Skin epidermis (tissue), 12 donors: Measurements from ENCODE around the gene ARID4B.

Experiments used
- H3K27ac ChIP-seq, 21 experiments: fragments of 200-600 bp; sonication (generic) in 11 of 21; one replicate each; pipeline ENCODE4 v1.5.0; 2020; ENCODE audit warnings: mild to moderate bottlenecking in 3 of 21, inconsistent platforms in 2 of 21, moderate library complexity in 2 of 21
- H3K4me3 ChIP-seq, 7 experiments: fragments of 200-600 bp; sonication (generic) in 2 of 7; one replicate each; pipeline ENCODE4 v1.5.0; 2020; ENCODE audit warnings: inconsistent platforms in 2 of 7, mild to moderate bottlenecking in 2 of 7, moderate library complexity in 1 of 7

Gene ARID4B

DNA sequence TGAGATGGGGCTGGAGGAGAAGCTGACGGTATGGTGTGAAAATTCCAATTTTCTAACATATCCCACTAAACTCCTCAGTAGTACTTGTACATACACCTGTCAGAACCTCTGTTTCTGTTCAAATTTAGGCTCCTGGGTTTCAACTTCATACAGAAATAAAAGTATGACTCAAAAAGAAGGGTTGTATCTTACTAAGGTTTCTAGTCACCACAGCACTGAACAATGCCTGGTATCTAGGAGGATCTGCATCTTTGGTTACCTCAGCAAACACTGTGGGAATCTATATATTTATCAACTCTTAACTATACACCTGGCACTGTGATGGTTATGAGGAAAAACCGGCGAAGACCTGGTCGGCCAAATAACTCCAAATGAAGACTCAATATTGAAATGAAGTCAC, 180.7 kb downstream of the ARID4B start:
- Histone ChIP-seq H3K27ac (no peak overlapping the region), H3K4me3 (no peak overlapping the region)

DNA sequence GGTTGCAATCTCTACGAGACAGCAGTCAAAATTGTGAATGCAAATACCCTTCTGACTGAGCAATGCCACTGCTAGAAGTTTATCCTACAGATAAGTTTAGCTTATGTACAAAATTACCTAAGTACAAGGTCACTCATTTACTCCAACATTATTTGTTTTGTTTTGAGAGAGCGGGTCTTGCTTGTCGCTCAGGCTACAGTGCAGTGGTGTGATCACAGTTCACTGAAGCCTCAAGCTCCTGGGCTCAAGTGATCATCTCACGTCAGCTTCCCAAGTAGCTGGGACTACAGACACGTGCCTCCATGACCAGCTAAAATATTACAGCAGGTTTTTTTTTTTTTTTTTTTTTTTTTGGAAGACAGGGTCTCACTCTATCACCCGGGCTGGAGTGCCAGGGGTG, 182.3 kb downstream of the ARID4B start:
- no peak overlapping the region for H3K27ac ChIP-seq
- H3K4me3 ChIP-seq, result no peak overlapping the region

DNA sequence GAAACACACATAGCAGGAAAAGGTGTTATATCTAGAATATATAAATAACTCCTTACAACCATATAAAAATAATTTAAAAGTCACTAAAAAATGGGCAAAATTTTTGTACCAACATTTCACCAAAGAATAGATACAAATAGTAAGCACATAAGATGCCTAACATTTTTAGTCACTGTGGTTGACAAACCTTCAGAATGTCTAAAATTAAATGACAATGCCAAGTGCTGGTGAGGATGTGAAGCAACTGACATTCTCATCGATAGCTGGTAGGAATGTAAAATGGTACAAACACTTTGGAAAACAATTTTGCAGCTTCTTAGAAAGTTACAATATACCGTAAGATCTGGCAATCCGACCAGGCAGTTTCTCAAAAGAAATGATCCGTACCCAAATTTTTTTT, 185.0 kb downstream of the ARID4B start:
- Histone ChIP-seq H3K4me3 (no peak overlapping the region), H3K27ac (no peak overlapping the region)

DNA sequence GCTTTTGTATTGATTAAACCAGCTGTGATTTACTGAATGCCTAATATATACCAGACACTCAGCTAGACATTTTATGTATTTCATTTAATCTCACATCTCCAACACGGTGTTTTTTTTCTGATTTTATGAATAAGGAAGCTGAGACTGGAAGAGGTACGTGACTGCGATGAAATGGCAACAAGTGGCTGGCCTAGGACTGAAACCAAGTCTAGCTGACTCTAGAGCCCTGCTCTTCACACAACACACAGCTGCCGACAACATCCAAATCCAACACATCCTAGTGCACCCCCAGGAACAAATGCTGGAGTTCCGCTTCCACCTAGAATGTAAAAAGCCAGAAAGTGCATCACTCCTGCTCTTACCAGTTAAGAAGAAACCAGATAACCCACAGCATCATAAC, 188.7 kb downstream of the ARID4B start:
- H3K27ac ChIP-seq, result no peak overlapping the region
- H3K4me3 ChIP-seq, result no peak overlapping the region

- Histone ChIP-seq H3K27ac (no peak overlapping the region), H3K4me3 (no peak overlapping the region)
Measured at GRCh38 chr1:235138821-235139220, 189.2 kb downstream of the ARID4B start.

DNA sequence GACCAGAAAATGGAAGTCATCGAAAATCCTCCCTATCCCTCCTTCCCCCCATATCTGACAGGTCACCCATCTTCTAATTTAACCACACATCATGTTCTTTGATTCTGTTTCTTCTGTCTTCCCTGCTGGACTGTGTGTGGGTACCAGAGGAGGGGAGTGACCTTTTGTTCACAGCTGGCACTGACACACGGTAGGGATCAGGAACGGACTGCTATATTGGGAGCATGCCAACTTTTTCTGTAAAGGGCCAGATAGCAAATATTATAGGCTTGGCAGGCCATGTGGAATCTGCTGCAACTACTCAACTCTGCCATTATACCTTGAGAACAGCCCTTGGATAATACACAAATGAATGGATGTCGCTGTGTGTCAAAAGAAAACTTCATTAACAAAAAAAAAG, 191.9 kb downstream of the ARID4B start:
- Histone ChIP-seq H3K4me3 (no peak overlapping the region), H3K27ac (no peak overlapping the region)

- no peak overlapping the region for H3K27ac ChIP-seq
- H3K4me3 ChIP-seq, result no peak overlapping the region
Measured at GRCh38 chr1:235134171-235134570, 193.8 kb downstream of the ARID4B start.

DNA sequence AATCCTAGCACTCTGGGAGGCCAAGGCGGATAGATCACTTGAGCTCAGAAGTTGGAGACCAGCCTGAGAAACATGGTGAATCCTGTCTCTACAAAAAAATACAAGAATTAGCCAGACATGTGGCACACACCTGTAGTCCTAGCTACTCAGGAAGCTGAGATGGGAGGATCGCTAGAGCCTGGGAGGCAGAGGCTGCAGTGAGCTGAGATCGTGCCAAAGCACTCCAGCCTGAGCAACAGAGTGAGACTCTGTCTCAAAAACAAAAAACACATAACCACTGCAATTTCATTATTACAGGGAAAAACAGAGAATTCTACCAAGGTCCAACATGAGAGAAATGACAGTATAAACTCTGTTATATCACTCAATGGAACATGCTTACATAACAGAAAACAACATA, 194.9 kb downstream of the ARID4B start:
- H3K27ac ChIP-seq, result no peak overlapping the region

DNA sequence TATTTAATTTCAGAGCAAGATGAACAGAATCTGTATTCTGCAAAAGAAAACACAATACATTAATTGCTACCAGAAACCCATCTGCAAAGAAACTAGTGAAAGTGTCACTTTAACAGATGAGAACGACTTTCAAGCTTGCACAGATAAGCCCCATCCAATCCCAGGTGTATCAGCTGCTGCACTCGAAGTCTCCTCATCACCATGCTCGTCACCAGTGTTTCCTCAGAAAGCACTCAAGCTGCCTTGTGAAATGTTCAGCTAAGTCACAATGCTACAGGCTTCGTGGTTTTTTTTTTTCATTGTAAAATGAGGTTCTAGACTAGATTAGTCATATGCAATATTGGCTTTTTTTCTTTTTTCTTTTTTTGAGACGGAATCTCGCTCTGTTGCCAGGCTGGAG, 196.0 kb downstream of the ARID4B start:
- H3K4me3 ChIP-seq, result no peak overlapping the region
- no peak overlapping the region for H3K27ac ChIP-seq

More for the DNA sequence above, 194.9 kb downstream of the ARID4B start:
- H3K4me3 ChIP-seq, result no peak overlapping the region

- no peak overlapping the region for H3K4me3 ChIP-seq
- H3K27ac ChIP-seq, result no peak overlapping the region
Measured at GRCh38 chr1:235130766-235131270, 197.2 kb downstream of the ARID4B start.

- Histone ChIP-seq H3K27ac (peak overlapping the region in 7 of 21 experiments; percentile 43 to 95 (median 91)), H3K4me3 (no peak overlapping the region)
Measured at GRCh38 chr1:235129774-235130570, 198.0 kb downstream of the ARID4B start.

GRCh38 chr1:235128456-235129328, 199.3 kb downstream of the ARID4B start, which contains the start of gene TOMM20:
TSS of gene TOMM20 (minus strand) at chr1:235128837. CDS start at chr1:235128715, 122 bp downstream.
- H3K27ac ChIP-seq, result peak within 1 kb of the TSS; percentile 74 to 99 (median 92)
- H3K4me3 ChIP-seq, result peak within 1 kb of the TSS; percentile 81 to 99 (median 93)

DNA sequence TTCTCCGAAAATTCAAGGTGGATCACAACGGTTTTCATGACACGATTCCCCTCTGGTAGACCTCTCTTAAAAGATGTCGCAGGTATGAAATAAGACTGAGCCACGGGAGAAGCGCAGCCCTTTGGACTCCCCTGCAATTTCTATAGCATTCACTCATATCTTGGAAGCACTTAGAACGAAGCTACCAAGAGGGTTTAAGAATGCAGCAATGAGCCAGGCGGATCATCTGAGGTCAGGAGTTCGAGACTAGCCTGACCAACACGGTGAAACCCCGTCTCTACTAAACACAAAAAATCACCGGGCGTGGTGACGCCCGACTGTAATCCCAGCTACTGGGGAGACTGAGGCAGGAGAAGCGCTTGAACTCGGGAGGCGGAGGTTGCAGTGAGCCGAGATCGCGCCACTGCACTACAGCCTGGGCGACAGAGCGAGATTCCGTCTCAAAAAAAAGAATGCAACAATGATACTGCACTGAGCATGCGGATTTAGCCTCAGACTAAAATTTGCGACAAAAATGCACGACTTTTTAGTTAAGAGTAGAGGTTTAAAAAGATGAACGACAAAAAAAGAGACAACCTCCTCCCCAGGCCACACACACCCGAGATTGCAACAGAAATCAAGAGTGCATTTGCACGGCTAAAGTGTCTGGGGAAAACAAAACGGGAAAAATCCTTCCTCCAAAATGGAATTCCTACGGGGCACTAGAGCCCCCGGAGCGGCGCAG, 200.1 kb downstream of the ARID4B start:
- Histone ChIP-seq H3K4me3 (peak overlapping the region; percentile 81 to 99 (median 93)), H3K27ac (peak overlapping the region; percentile 74 to 99 (median 92))

- H3K4me3 ChIP-seq, result peak overlapping the region; percentile 81 to 99 (median 93)
- peak overlapping the region in 10 of 21 experiments; percentile 41 to 99 (median 90) for H3K27ac ChIP-seq
Measured at GRCh38 chr1:235127203-235127602, 200.8 kb downstream of the ARID4B start.

GRCh38 chr1:235124665-235125064, 203.3 kb downstream of the ARID4B start:
- no peak overlapping the region for H3K27ac ChIP-seq
- no peak overlapping the region for H3K4me3 ChIP-seq

GRCh38 chr1:235124111-235124510, 203.9 kb downstream of the ARID4B start:
- Histone ChIP-seq H3K27ac (no peak overlapping the region), H3K4me3 (no peak overlapping the region)

GRCh38 chr1:235122348-235122747, 205.6 kb downstream of the ARID4B start:
- H3K27ac ChIP-seq, result no peak overlapping the region
- no peak overlapping the region for H3K4me3 ChIP-seq
